CD8-positive, alpha-beta memory T cell (primary cell): ENCODE data around the gene EXOC6B. TPM values are rescaled to one million over a fixed set of nuclear protein-coding genes. Genes with fewer than 3 reads are reported as not detected.
"Not testable (repeated sequence)": the region's sequence is repeated elsewhere in the genome, so short reads cannot be mapped to it uniquely, and the experiment has no call there.

Source experiments
- CTCF ChIA-PET: fragments of 350-600 bp; sonication (Branson Sonifier 250); formaldehyde crosslinking; loops from one replicate; lab custom pipeline; 2021; ENCODE audit warnings: antibody characterized with exemption; lab: Charles Lee
- POLR2A ChIA-PET: fragments of 350-600 bp; sonication (Branson Sonifier 250); formaldehyde crosslinking; loops from one replicate; lab custom pipeline; 2021; ENCODE audit warnings: antibody characterized with exemption; lab: Charles Lee
- DNase-seq, 5 donors: peaks; one replicate each; pipeline versions ENCODE4 v3.0.0 to v3.0.0-alpha.2; 2020 to 2022; ENCODE audit warnings: mixed read lengths in 1 of 5
- H3K27ac ChIP-seq: one replicate; pipeline ENCODE4 v1.7.0; 2013; ENCODE audit warnings: low read depth, mild to moderate bottlenecking, low read length, moderate library complexity
- H3K27me3 ChIP-seq: 2 replicates; pipeline ENCODE4 v1.7.0; 2013; ENCODE audit warnings: low read length, mild to moderate bottlenecking; ENCODE audit not compliant: insufficient read depth, poor library complexity, severe bottlenecking
- H3K36me3 ChIP-seq: 2 replicates; pipeline ENCODE4 v1.7.0; 2013; ENCODE audit warnings: mild to moderate bottlenecking, low read length, moderate library complexity; ENCODE audit not compliant: insufficient read depth
- H3K4me1 ChIP-seq: 2 replicates; pipeline ENCODE4 v1.7.0; 2013; ENCODE audit warnings: mild to moderate bottlenecking, low read length, moderate library complexity; ENCODE audit not compliant: insufficient read depth
- H3K4me3 ChIP-seq: 2 replicates; pipeline ENCODE4 v1.7.0; 2013; ENCODE audit warnings: mild to moderate bottlenecking, low read length
- H3K9me3 ChIP-seq: 2 replicates; pipeline ENCODE4 v1.7.0; 2013; ENCODE audit warnings: mild to moderate bottlenecking, low read length
- H3K27ac Mint-ChIP-seq, 8 donors: one replicate each; pipeline ENCODE4 v1.8.0; 2020 to 2021; ENCODE audit warnings: mixed read lengths in 8 of 8, mild to moderate bottlenecking in 6 of 8, inconsistent platforms in 3 of 8, moderate library complexity in 3 of 8
- H3K27me3 Mint-ChIP-seq, 2 donors: one replicate each; pipeline ENCODE4 v1.8.0; 2020 to 2021; ENCODE audit warnings: mixed read lengths in 2 of 2, mild to moderate bottlenecking in 1 of 2, moderate library complexity in 1 of 2
- H3K36me3 Mint-ChIP-seq, 3 donors: one replicate each; pipeline ENCODE4 v1.8.0; 2020 to 2021; ENCODE audit warnings: mixed read lengths in 3 of 3, inconsistent platforms in 1 of 3, mild to moderate bottlenecking in 1 of 3
- H3K4me1 Mint-ChIP-seq, 3 donors: one replicate each; pipeline ENCODE4 v1.8.0; 2020 to 2021; ENCODE audit warnings: mixed read lengths in 3 of 3, inconsistent platforms in 1 of 3, mild to moderate bottlenecking in 1 of 3
- H3K4me3 Mint-ChIP-seq, 7 donors: one replicate each; pipeline ENCODE4 v1.8.0; 2020 to 2021; ENCODE audit warnings: mixed read lengths in 7 of 7, mild to moderate bottlenecking in 6 of 7, moderate library complexity in 4 of 7, inconsistent platforms in 2 of 7
- H3K9me3 Mint-ChIP-seq, 5 donors: one replicate each; pipeline ENCODE4 v1.8.0; 2020 to 2022; ENCODE audit warnings: mixed read lengths in 5 of 5, mild to moderate bottlenecking in 3 of 5, moderate library complexity in 2 of 5, inconsistent platforms in 1 of 5
- polyA plus RNA-seq: library from polyadenylated mRNA; unstranded; fragments of 300-500 nt; fragmentation: Illumina TruSeq; gene quantifications from one replicate; pipeline ENCODE4 v1.2.3, GENCODE V29; 2021
- total RNA-seq, 2 experiments: library from RNA; stranded (reverse); gene quantifications; one replicate each; pipeline ENCODE4 v1.2.3, GENCODE V29; 2021

EXOC6B gene
- total and polyA plus RNA-seq, 3 experiments from 2014 or later, result 2.1 to 9.4 (median 7.1) TPM

GRCh38 chr2:72555943-72556342 is 269.9 kb downstream of the EXOC6B start:
- Histone ChIP-seq H3K4me1 (no peaks in the 10 kb centered on the region), H3K9me3 (no peaks in the 10 kb centered on the region), H3K4me3 (no peak overlapping the region), H3K27me3 (no peaks in the 10 kb centered on the region), H3K27ac (no peak overlapping the region), H3K36me3 (no peaks in the 10 kb centered on the region)
- H3K4me1 Mint-ChIP-seq, result no peaks in the 10 kb centered on the region
- no peak for DNase-seq
- peaks cover 11 to 44% (median 24%) of the 10 kb centered on the region in 3 donors for H3K36me3 Mint-ChIP-seq
- H3K9me3 Mint-ChIP-seq, result peaks cover 0 to 15% (median 7%) of the 10 kb centered on the region in 5 donors
- no peak overlapping the region for H3K27ac Mint-ChIP-seq
- no peak overlapping the region for H3K4me3 Mint-ChIP-seq
- ChIA-PET POLR2A (no interaction called here), CTCF (no interaction called here)
- no peaks in the 10 kb centered on the region for H3K27me3 Mint-ChIP-seq

DNA sequence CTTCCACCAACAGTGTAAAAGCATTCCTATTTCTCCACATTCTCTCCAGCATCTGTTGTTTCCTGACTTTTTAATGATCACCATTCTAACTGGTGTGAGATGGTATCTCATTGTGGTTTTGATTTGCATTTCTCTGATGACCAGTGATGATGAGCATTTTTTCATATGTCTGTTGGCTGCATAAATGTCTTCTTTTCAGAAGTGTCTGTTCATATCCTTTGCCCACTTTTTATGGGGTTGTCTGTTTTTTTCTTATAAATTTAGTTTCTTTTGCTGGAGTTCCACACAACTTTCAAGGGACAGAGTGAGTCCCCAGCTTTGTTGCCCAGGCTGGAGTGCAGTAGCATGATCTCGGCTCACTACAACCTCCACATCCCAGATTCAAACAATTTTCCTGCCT is 270.5 kb downstream of the EXOC6B start:
- H3K27ac ChIP-seq, H3K36me3 ChIP-seq, H3K4me1 Mint-ChIP-seq, H3K4me1 ChIP-seq, H3K27ac Mint-ChIP-seq, H3K4me3 Mint-ChIP-seq, DNase-seq, H3K27me3 Mint-ChIP-seq, POLR2A ChIA-PET, H3K4me3 ChIP-seq, H3K9me3 ChIP-seq, CTCF ChIA-PET, H3K27me3 ChIP-seq: not testable (repeated sequence)
- peaks cover 11 to 44% (median 24%) of the 10 kb centered on the region in 3 donors for H3K36me3 Mint-ChIP-seq
- H3K9me3 Mint-ChIP-seq, result peaks cover 0 to 16% (median 7%) of the 10 kb centered on the region in 5 donors

DNA sequence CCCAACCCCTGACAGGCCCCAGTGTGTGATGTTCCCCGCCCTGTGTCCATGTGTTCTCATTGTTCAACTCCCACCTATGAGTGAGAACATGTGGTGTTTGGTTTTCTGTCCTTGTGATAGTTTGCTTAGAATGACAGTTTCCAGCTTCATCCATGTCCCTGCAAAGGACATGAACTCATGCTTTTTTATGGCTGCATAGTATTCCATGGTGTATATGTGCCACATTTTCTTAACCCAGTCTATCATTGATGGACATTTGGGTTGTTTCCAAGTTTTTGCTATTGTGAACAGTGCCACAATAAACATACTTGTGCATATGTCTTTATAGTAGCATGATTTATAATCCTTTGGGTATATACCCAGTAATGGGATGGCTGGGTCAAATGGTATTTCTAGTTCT is 270.9 kb downstream of the EXOC6B start:
- H3K4me3 ChIP-seq, H3K27me3 Mint-ChIP-seq, H3K27ac ChIP-seq, H3K9me3 ChIP-seq, H3K27ac Mint-ChIP-seq, CTCF ChIA-PET, H3K4me3 Mint-ChIP-seq, H3K36me3 ChIP-seq, H3K27me3 ChIP-seq, POLR2A ChIA-PET, H3K4me1 Mint-ChIP-seq, DNase-seq, H3K4me1 ChIP-seq: not testable (repeated sequence)
- Mint-ChIP-seq H3K36me3 (peaks cover 11 to 44% (median 24%) of the 10 kb centered on the region in 3 donors), H3K9me3 (peaks cover 0 to 16% (median 7%) of the 10 kb centered on the region in 5 donors)

GRCh38 chr2:72554381-72554780 is 271.5 kb downstream of the EXOC6B start:
- no peaks in the 10 kb centered on the region for H3K36me3 ChIP-seq
- no peak overlapping the region for H3K4me3 ChIP-seq
- H3K4me1 Mint-ChIP-seq, result no peaks in the 10 kb centered on the region
- DNase-seq, result no peak
- no peaks in the 10 kb centered on the region for H3K27me3 Mint-ChIP-seq
- H3K9me3 Mint-ChIP-seq, result peaks cover 0 to 21% (median 7%) of the 10 kb centered on the region in 5 donors
- CTCF ChIA-PET, result no interaction called here
- peaks cover 11 to 44% (median 24%) of the 10 kb centered on the region in 3 donors for H3K36me3 Mint-ChIP-seq
- no peak overlapping the region for H3K27ac Mint-ChIP-seq
- POLR2A ChIA-PET, result no interaction called here
- no peak overlapping the region for H3K27ac ChIP-seq
- H3K9me3 ChIP-seq, result no peaks in the 10 kb centered on the region
- H3K4me3 Mint-ChIP-seq, result no peak overlapping the region
- no peaks in the 10 kb centered on the region for H3K4me1 ChIP-seq
- H3K27me3 ChIP-seq, result no peaks in the 10 kb centered on the region

- Histone ChIP-seq H3K4me3 (no peak overlapping the region), H3K36me3 (no peaks in the 10 kb centered on the region), H3K9me3 (no peaks in the 10 kb centered on the region), H3K27ac (no peak overlapping the region), H3K27me3 (no peaks in the 10 kb centered on the region), H3K4me1 (no peaks in the 10 kb centered on the region)
- Mint-ChIP-seq H3K36me3 (peaks cover 0 to 4% (median 0%) of the 10 kb centered on the region in 3 donors), H3K4me1 (no peaks in the 10 kb centered on the region), H3K27ac (no peak overlapping the region), H3K27me3 (no peaks in the 10 kb centered on the region), H3K4me3 (no peak overlapping the region), H3K9me3 (peaks cover 0 to 6% (median 0%) of the 10 kb centered on the region in 5 donors)
- POLR2A ChIA-PET, result no interaction called here
- CTCF ChIA-PET, result no interaction called here
- no peak for DNase-seq
These were observed 277.6 kb downstream of the EXOC6B start for GRCh38 chr2:72548081-72548764.

- H3K27me3 ChIP-seq, result no peaks in the 10 kb centered on the region
- POLR2A ChIA-PET, result no interaction called here
- H3K27me3 Mint-ChIP-seq, result no peaks in the 10 kb centered on the region
- H3K4me3 Mint-ChIP-seq, result no peak overlapping the region
- no peaks in the 10 kb centered on the region for H3K4me1 Mint-ChIP-seq
- H3K27ac Mint-ChIP-seq, result no peak overlapping the region
- no peaks in the 10 kb centered on the region for H3K36me3 ChIP-seq
- no peak for DNase-seq
- no peak overlapping the region for H3K27ac ChIP-seq
- no peaks in the 10 kb centered on the region for H3K4me1 ChIP-seq
- CTCF ChIA-PET, result no interaction called here
- no peaks in the 10 kb centered on the region for H3K9me3 ChIP-seq
- H3K9me3 Mint-ChIP-seq, result peaks cover 1 to 8% (median 5%) of the 10 kb centered on the region in 5 donors
- H3K4me3 ChIP-seq, result no peak overlapping the region
- H3K36me3 Mint-ChIP-seq, result peaks cover 6 to 13% (median 6%) of the 10 kb centered on the region in 3 donors
These were observed 280.0 kb downstream of the EXOC6B start for GRCh38 chr2:72545790-72546189.

DNA sequence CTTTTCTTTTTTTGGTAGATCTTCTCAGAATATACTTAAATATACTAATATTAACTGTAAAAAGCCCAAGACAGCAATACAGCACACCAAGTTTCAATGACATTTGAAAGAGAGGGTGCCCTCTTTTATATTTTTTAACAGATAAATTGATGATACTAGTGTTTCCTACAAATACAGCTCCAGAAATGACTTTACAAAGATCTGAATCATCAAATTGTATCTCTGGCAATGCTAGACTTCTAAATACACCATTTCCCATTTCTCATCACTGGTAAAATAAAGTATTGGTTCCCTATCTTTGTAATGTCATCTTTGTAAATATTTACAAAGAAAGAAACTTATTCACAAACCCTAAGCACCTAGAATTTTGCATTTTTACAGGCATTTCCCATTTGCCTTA is 281.3 kb downstream of the EXOC6B start:
- POLR2A ChIA-PET, result no interaction called here
- Histone ChIP-seq H3K4me1 (no peaks in the 10 kb centered on the region), H3K27ac (no peak overlapping the region), H3K4me3 (no peak overlapping the region), H3K9me3 (no peaks in the 10 kb centered on the region), H3K27me3 (no peaks in the 10 kb centered on the region), H3K36me3 (no peaks in the 10 kb centered on the region)
- Mint-ChIP-seq H3K4me1 (no peaks in the 10 kb centered on the region), H3K27me3 (no peaks in the 10 kb centered on the region), H3K36me3 (peaks cover 7 to 18% (median 7%) of the 10 kb centered on the region in 3 donors), H3K9me3 (peaks cover 2 to 10% (median 3%) of the 10 kb centered on the region in 5 donors), H3K4me3 (no peak overlapping the region), H3K27ac (no peak overlapping the region)
- CTCF ChIA-PET, result no interaction called here
- DNase-seq, result no peak

DNA sequence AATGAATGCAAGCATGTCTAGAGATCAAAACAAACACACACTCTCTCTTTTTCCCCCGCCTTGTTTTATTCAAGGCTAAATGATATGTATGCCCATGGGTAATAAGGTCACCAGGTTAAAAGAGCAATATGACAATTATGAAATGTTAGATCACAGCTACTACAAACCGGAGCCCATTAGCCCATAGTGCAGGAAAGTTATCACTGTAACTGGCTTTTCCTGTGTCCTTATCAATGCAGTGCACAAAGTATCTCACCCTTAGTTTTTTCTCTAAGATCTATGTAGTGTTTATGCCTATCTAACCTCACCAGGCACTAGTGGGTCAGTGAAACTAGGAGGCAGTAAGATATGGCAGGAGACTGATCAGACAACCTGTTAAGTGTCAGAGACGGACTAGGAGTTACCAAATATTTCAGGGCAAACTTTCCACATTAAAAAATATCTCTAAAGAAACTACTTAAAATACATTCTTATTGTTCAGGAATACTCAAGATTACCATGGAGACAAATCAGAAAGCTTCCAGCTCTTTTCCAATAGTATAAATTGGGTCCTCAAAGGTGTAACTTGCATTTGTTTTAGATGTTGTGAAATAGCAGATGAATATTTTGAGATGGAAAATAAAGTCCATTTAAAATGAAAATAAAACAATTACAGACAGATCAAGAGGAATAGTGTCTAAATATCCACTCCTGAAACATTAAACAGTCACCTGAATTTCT is 282.2 kb downstream of the EXOC6B start:
- Histone ChIP-seq H3K4me1 (no peaks in the 10 kb centered on the region), H3K9me3 (no peaks in the 10 kb centered on the region), H3K27ac (peak overlapping the region; percentile 13), H3K4me3 (no peak overlapping the region), H3K36me3 (no peaks in the 10 kb centered on the region), H3K27me3 (no peaks in the 10 kb centered on the region)
- DNase-seq, result no peak
- ChIA-PET POLR2A (no interaction called here), CTCF (no interaction called here)
- H3K27me3 Mint-ChIP-seq, result no peaks in the 10 kb centered on the region
- peaks cover 2 to 10% (median 2%) of the 10 kb centered on the region in 5 donors for H3K9me3 Mint-ChIP-seq
- peaks cover 7 to 27% (median 7%) of the 10 kb centered on the region in 3 donors for H3K36me3 Mint-ChIP-seq
- H3K27ac Mint-ChIP-seq, result no peak overlapping the region
- H3K4me3 Mint-ChIP-seq, result no peak overlapping the region
- no peaks in the 10 kb centered on the region for H3K4me1 Mint-ChIP-seq
